ENCODE data around the gene RNF20.

- TF ChIP-seq PBX3 (IDR thresholded peaks at IDR 0.05) = no peak
- TF ChIP-seq CTCF (IDR thresholded peaks at IDR 0.05) = no peak
- no peak for TF ChIP-seq SIN3A (IDR thresholded peaks at IDR 0.05; ENCODE audit: borderline replicate concordance, low read depth, low read length)
- TF ChIP-seq CHD2 (IDR thresholded peaks at IDR 0.05; ENCODE audit: low read length, partially characterized antibody) = no peak
- TF ChIP-seq MAX (IDR thresholded peaks at IDR 0.05; ENCODE audit: low read depth) = no peak
- TF ChIP-seq POLR2AphosphoS5 (IDR thresholded peaks at IDR 0.05; ENCODE audit: low read depth, low read length) = no peak
- TF ChIP-seq RFX5 (IDR thresholded peaks at IDR 0.05; ENCODE audit: low read length) = no peak
- TF ChIP-seq FOSL2 (IDR thresholded peaks at IDR 0.05; ENCODE audit: borderline replicate concordance, low read depth) = no peak
- no peak for TF ChIP-seq USF2 (IDR thresholded peaks at IDR 0.05; ENCODE audit: borderline replicate concordance, low read depth, low read length)
Measured at GRCh38 chr9:101591787-101592446, 58.3 kb downstream of the RNF20 start.

Measured in SK-N-SH (cell line).